ENCODE results near the gene GRID1.

GRID1 gene

GRCh38 chr10:86354761-86355540, 11.6 kb downstream of the GRID1 start:
- DNase-seq (ENCODE audit: low read depth, low spot score): no peak

DNA sequence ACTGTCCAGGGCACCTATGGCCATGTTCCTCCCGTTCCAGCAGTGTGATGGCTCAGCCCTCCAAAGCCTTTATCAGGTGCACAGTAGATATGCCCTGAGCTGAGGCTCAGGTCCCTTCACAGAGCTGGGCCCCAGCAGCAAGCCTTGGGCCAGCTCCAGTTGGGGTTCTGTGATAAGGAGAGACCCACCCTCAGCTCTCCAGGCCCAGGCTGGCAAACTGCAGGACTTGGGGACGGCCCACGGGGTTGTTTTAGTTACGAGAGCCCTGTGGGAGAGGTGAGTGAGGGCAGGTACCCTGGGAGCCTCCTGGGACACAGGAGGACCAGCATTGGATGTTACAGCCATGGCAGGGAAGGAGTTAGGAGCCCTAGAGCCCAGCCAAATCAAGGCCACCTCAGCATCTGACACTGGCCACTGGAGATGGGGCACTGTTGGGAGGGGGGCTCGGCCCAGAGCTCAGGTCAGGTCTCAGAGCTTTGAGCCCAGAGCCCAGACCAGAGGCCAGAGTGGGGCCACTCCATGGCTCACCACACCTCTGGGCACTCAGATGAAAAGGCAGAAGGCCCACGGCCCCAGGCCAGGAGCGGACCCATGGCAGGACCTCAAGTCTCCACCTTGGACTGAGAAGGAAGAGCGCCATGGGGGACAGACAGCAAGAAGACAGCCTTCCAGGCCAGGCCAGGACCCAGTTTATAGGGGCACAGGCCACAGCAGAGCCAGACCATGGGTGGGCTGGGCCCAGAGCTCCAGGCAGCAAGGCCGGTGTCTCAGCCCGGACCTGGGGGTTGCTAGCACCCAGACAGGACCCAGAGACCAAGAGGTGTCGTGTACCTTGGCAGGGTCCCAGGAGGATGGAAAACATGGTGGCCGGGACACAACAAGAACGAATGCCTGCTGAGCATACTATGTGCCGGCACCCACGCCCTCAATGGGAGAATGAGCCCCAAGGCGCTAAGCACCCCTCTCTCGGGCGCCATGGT, 12.8 kb downstream of the GRID1 start:
- DNase-seq (ENCODE audit: low read depth, low spot score): no peak

DNA sequence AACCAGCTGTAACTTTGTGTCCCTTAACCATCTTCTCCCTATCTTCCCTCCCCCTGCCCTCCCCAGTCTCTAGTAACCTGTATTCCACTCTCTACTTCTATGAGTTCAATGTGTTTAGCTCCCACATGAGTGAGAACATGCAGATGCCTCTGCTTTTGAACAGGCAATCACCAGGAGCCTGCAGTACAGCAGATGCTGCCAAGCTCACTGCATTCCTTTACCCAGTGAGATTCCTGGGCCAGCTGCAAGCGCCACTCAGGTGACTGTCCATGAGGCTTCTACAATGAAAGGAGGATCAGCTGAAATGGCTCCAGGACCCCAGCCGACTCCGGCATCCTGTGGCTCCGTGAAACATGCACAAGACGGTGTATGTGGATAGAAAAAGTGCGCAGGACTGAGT, 15.7 kb downstream of the GRID1 start:
- DNase-seq (ENCODE audit: low read depth, low spot score): no peak

DNA sequence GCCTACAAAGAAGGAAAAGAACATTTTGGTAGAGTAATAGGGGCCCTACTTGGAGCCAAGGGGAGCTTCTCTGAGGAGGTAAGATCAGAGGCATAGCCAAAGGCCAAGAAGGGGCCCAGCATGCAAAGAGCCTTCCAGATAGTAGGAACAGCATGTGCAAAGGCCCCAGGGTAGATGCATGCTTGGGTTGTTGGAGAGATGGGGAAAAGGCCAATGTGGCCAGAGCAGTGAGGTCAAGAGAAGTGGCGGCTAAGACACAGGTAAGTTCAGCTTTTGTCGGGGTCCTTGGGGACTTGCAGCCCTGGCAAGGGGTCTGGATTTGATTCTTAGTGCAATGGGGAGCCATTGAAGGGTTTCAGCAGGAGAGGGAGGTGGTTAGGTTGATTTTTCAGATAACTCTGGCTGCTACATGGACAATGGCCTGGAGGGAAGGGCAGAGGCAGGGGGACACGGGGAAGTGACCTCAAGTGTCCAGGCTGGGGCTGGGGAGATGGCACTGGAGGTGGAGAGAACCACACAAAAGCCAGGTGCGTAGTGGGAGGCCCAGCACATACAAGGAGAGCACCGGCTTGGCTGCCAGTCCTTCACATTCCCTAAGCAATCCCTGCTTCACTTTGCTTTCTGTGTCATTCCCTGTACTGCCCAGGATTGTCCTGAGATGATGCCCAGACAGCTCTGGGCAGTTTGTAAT, 16.5 kb downstream of the GRID1 start:
- DNase-seq (ENCODE audit: low read depth, low spot score): no peak

DNA sequence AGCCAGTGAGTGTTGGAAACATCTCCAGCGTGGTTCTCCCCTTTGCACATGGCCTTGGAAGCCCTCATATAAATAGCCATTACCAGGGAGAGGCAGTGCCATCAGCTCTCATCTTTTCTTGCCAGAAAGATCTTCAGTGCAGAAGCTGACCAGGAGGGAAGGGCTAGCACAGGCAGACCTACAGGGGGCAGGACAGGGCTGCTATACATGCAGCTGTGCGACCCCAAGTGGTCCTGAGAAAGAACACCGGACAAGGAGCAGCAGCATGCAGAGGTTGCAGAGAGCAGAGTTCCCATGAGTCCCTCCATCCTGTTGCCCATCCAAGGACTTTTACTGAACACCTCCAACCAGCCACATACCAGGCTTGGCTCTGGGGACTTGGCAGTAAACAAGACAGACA, 17.1 kb downstream of the GRID1 start:
- peak; percentile 11 for DNase-seq (ENCODE audit: low read depth, low spot score)

GRCh38 chr10:86348321-86349210, 18.0 kb downstream of the GRID1 start:
- DNase-seq (ENCODE audit: low read depth, low spot score): peak; percentile 14

DNA sequence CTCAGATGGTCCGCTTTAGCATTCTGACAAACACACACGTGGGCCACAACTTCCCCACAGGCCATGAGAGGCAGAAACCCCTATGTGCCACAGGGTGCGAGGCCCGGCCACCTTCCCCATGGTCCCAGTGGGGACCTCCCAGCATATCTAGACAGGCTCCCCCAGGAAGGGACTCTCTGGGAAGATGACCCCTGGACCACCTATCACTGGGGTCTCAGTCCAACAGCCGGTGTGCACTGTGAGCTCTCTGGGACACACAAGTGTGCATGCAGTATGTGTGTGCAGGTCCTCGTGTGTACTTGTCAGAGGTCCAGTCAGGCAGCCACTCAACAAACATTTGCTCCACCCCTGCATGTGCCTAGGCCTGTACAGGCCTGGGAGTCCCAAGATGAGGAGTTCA, 18.7 kb downstream of the GRID1 start:
- DNase-seq (ENCODE audit: low read depth, low spot score): no peak

DNA sequence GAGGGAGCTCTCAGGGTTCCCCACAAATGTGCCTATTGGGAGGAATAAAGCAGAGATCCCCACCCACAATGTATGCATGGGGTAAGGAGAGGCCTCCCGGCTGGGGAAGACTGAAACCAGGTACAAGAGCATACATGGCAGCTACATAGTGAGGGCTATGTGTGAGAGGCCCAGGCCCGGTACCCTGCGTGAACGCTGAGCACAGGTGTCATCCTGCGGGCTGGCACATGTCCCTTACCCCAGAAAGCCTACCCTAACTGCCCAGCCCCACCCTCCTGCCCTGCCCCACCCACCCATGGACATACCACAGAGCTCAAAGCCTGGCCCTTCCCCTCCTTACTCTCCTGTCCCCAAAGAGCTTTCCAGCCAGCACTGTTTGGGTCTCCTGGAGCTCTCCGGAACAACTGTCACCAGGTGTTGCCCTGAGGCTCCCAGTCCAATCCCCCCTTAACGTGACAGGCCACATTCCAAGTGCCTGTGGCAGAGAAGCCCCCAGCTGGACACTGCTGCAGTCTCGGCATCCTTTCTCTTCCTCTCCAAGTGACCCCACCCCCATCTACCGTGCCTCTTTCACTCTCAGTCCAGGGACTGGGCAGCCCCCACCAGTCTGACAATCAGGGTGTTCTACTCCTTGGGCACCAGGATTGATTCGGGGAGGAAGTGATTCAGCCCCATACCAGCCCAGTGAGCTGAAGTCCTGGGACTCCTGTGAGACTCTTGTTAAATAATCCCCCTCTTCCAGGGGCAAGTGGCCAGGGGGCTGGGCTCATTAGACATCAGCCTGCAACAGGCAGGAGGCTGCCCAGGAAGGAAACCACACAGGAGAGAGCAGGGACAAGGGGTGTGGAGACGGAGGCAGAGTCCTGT, 19.6 kb downstream of the GRID1 start:
- DNase-seq (ENCODE audit: low read depth, low spot score): no peak

GRCh38 chr10:86345859-86346798, 20.5 kb downstream of the GRID1 start:
- DNase-seq (ENCODE audit: low read depth, low spot score): peak; percentile 20

DNA sequence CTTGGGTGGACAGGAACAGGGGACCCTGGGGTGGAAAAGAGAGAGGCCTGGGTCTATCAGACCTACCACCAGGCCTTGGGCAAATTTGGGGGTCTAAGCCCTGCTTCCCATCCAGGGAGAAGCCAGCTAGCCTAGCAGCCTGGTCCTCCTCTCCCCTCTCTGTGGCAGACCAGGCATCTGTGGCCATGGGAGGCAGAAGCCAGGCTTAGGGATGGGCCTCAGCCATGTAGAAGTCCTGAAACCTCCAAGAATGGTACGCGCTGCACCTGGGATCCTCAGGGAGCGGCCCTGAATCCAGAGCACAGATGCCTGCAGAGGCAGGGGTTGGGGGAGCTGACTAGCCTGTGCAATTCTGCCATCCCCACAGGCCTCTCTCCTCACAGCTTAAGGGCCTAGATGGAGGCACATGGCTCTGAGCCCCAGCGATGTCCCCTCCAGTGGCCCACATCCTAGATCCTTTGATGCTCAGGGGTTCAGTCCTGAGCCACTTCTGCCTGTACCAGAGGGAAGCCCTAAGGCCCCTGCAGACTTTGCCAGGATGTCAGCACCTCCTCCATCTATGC, 21.2 kb downstream of the GRID1 start:
- no peak for DNase-seq (ENCODE audit: low read depth, low spot score)

GRCh38 chr10:86344714-86345161, 21.9 kb downstream of the GRID1 start:
- DNase-seq (ENCODE audit: low read depth, low spot score): no peak

GRCh38 chr10:86344281-86344680, 22.3 kb downstream of the GRID1 start:
- no peak for DNase-seq (ENCODE audit: low read depth, low spot score)

- DNase-seq (ENCODE audit: low read depth, low spot score): no peak
Observed at GRCh38 chr10:86343761-86344160, 22.8 kb downstream of the GRID1 start.

DNA sequence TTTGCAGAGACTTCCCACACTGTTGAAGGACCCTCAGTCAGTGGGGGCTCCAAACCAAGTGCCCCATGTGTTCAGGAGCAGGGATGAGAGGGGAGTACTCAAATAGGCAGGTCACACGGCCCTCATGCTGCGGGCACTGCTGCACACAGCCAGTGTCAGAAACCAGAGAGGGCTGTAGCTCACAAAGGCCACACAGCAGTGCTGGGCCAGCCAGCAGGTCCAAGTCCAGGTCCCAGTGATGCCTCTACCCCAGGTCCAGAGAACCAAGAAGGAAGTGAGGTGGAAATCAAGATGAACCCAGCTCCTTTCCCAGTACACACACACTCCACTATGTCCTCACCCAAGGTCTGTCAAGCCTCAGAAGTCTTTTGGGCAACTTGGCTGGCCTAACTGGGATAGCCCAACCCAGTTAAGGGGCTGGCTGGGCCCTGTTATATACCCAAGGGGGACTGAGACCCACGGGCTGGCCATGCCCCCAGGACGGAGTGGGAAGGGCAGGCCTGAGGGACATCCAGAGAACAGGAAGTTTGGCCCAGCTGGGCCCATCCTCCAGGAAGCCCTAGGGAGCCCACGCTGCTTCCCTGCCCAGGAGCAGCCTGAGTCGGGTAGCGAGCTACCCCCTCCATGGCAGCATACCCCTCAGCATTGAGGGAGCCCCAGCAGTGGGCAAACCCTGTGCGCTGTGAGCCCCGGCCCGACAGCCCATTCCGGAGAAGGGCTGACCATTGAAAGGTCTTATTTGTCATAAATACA, 24.3 kb downstream of the GRID1 start:
- no peak for DNase-seq (ENCODE audit: low read depth, low spot score)

DNA sequence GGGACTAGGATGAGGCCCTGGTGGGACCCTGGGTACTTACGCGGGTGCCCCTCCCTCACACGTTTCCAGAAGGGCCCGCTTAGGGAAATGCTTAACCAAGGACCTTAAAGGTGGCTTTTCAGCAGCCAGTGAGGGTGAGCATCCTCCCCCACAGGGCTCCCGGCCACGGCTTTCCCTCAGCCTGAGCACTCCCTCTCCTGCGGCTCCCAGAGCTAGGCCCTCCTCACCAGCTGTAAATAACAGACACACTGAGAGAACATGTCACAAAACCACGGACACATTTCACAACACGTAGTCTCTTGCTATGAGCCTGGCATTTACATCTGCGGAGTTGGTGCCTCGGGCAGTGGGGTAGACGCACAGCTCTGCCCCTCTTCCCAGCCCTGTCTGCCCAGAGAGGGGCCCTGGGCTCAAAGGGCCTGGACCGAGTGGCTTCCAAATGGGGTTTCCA, 25.2 kb downstream of the GRID1 start:
- no peak for DNase-seq (ENCODE audit: low read depth, low spot score)

DNA sequence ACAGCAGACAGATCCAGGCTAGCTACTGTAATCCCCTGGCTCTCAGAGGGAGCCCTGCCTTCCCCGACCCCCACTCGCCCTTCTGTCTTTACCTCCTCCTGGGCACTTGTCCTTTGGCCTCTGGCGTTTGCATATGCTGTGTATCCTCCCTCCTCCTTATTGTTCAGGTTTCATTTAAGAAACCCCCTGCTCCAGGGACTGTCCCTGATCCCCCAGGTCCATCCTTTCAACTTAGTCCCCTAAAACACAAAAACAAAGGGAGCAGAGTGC, 25.7 kb downstream of the GRID1 start:
- DNase-seq (ENCODE audit: low read depth, low spot score): no peak

- no peak for DNase-seq (ENCODE audit: low read depth, low spot score)
Observed at GRCh38 chr10:86340176-86340990, 26.2 kb downstream of the GRID1 start.

Measured in astrocyte of the hippocampus (primary cell).